ENCODE data around the gene DDX39B. TPM values are rescaled to one million over a fixed set of nuclear protein-coding genes. Genes with fewer than 3 reads are reported as not detected.
A peak's percentile ranks its signal among the peaks of the same experiment; 100 is the strongest.

DDX39B gene
- total and polyA plus RNA-seq, 5 donors from 2014 or later = 105 to 603 (median 111) TPM

DNA sequence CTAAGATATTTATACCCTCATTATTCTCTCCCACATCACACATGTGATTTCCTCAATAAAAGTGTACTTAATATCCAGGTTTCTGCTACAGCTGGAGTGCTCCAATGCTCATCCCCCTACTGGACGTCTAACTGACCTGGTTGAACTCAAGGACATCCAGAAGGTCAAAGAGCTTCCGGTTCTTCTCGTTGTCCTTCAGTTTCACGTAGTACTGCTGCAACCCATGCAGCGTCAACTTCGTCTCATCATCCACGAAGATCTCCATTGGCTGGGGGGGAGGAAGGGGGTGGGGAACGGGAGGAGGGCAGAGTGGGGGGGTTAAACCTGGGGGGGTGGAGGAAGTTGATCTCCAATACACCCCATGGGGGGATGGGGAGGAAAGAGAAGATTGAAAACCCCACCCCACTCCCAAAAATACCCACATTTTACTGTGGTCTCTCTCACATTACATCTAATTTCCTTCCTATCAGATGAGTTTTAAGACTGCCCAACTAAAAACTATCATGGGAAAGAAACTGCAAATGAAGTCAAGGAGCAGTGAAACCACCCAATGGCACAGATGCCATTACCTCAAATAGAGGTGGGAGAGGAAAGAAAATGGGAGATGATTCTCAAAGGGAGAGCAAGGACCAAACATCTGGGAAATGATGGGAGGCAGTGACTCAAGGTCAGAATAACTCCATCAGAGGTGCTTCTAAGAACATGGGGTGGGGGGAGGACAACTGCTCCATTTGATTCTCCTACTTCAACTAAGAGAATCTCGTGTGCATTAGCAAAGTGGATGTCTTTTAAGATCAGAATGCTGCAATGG, 9.0 kb downstream of the DDX39B start:
- Mint-ChIP-seq H3K27ac (peak overlapping the region in 1 of 3 donors; percentile 68), H3K4me3 (peak overlapping the region in 2 of 4 donors; percentile 10 to 17)

DNA sequence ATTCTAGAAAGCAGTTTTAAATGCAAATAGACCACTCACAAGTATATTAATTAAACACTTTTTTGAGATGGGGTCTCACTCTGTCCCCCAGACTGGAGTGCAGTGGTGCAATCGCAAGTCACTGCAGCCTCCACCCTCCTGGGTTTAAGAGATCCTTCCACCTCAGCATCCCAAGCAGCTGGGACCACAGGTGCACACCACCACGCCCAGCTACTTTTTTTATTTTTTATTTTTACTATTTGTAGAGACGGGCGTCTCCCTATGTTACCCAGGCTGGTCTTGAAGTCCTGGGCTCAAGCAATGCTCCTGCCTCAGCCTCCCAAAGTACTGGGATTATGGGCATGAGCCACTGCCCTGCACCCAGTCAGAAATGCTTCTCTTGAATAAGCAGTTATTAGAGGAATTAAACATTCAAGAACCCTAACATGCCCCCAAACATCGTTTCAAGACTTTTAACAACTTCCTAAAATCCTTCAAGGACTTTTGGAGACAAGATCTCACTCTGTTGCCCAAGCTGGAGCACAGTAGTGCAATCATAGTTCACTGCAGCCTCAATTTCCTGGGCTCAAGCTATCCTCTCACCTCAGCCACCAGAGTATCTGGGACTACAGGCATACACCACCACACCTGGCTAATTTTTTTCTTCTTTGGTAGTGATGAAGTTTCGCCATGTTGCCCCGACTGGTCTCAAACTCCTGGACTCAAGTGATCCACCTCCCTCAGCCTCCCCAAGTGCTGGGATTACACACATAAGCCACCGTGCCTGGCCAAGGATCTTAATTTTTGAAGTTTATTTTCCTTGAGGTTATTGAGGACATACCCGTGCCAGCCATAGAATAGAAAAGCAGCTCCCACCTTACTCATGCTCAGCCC, 9.8 kb downstream of the DDX39B start:
- ATAC-seq (ENCODE audit: low read depth in 2 of 2) = no peak
- no peak overlapping the region for H3K4me3 ChIP-seq (ENCODE audit: low read depth, low read length)
- H3K9me3 ChIP-seq (ENCODE audit: control insufficient read depth in 2 of 2, low read length in 2 of 2) = no peaks in the 10 kb centered on the region
- no peaks in the 10 kb centered on the region for H3K27me3 ChIP-seq (ENCODE audit: control insufficient read depth, insufficient read depth, low read length)
- Mint-ChIP-seq H3K9me3 (no peaks in the 10 kb centered on the region), H3K4me3 (no peak overlapping the region), H3K36me3 (peaks cover 44% of the 10 kb centered on the region), H3K4me1 (peaks cover 7 to 41% (median 24%) of the 10 kb centered on the region in 4 donors), H3K27me3 (no peaks in the 10 kb centered on the region), H3K27ac (no peak overlapping the region)
- H3K27ac ChIP-seq (ENCODE audit: insufficient read depth, low read length, poor library complexity, severe bottlenecking) = no peak overlapping the region
- no peaks in the 10 kb centered on the region for H3K4me1 ChIP-seq (ENCODE audit: control insufficient read depth, insufficient read depth, low read length, poor library complexity, severe bottlenecking)
- peaks cover 71% of the 10 kb centered on the region for H3K36me3 ChIP-seq (ENCODE audit: control insufficient read depth, insufficient read depth, low read length)
- DNase-seq = no peak

More for the DNA sequence above, 9.0 kb downstream of the DDX39B start:
- no peak for ATAC-seq (ENCODE audit: low read depth in 2 of 2)
- Histone ChIP-seq H3K27ac (ENCODE audit: insufficient read depth, low read length, poor library complexity, severe bottlenecking) (no peak overlapping the region), H3K4me1 (ENCODE audit: control insufficient read depth, insufficient read depth, low read length, poor library complexity, severe bottlenecking) (peaks cover 6% of the 10 kb centered on the region), H3K9me3 (ENCODE audit: control insufficient read depth in 2 of 2, low read length in 2 of 2) (no peaks in the 10 kb centered on the region), H3K4me3 (ENCODE audit: low read depth, low read length) (no peak overlapping the region), H3K36me3 (ENCODE audit: control insufficient read depth, insufficient read depth, low read length) (peaks cover 79% of the 10 kb centered on the region), H3K27me3 (ENCODE audit: control insufficient read depth, insufficient read depth, low read length) (no peaks in the 10 kb centered on the region)
- H3K27me3 Mint-ChIP-seq = no peaks in the 10 kb centered on the region
- no peaks in the 10 kb centered on the region for H3K9me3 Mint-ChIP-seq
- H3K4me1 Mint-ChIP-seq = peaks cover 7 to 46% (median 25%) of the 10 kb centered on the region in 4 donors
- H3K36me3 Mint-ChIP-seq = peaks cover 48% of the 10 kb centered on the region
- DNase-seq = no peak

DNA sequence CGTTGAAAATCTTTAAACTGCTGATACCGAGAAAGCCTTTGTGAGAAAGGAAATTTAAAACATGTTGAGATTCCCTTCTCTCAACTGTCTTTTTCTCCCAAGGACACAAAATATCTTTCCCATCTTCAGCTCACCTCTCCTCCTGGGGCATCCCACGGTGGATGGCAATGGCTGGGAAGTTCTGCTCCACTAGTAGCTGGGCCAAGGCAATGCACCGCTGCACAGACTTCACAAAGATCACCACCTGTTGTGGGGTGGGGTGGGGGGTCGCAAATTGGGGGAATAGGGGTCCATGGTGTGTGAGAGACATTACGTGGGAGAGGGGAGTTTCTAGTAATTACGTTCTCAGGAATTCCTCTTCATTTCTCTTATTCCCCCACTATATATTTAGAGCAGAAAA, 10.6 kb downstream of the DDX39B start:
- peaks cover 63% of the 10 kb centered on the region for H3K36me3 ChIP-seq (ENCODE audit: control insufficient read depth, insufficient read depth, low read length)
- H3K9me3 Mint-ChIP-seq = no peaks in the 10 kb centered on the region
- peaks cover 40% of the 10 kb centered on the region for H3K36me3 Mint-ChIP-seq

DNA sequence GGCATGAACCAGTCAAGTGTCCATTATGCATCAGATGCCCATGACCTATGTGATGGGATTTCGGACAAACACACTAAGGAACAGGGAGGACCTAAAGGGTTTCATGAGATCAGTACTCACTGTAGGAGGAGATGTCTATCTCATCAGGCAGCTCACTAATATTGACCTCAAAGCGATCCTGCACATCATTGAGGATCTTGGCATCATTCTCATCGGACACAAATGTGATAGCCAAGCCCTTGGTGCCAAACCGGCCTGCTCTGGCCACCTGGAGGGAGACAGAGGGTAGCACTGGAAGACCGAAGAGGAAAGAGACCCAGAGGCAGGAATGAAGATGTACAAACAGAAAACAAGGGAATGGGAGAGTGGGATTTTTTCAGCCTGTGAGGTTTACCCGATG, 11.1 kb downstream of the DDX39B start:
- Mint-ChIP-seq H3K4me3 (no peak overlapping the region), H3K4me1 (peaks cover 7 to 29% (median 15%) of the 10 kb centered on the region in 4 donors), H3K36me3 (peaks cover 35% of the 10 kb centered on the region), H3K27me3 (no peaks in the 10 kb centered on the region), H3K27ac (peak overlapping the region in 1 of 3 donors; percentile 33), H3K9me3 (no peaks in the 10 kb centered on the region)
- no peaks in the 10 kb centered on the region for H3K9me3 ChIP-seq (ENCODE audit: control insufficient read depth in 2 of 2, low read length in 2 of 2)
- no peak overlapping the region for H3K27ac ChIP-seq (ENCODE audit: insufficient read depth, low read length, poor library complexity, severe bottlenecking)
- H3K4me1 ChIP-seq (ENCODE audit: control insufficient read depth, insufficient read depth, low read length, poor library complexity, severe bottlenecking) = no peaks in the 10 kb centered on the region
- no peak for ATAC-seq (ENCODE audit: low read depth in 2 of 2)
- DNase-seq = no peak
- H3K4me3 ChIP-seq (ENCODE audit: low read depth, low read length) = no peak overlapping the region
- H3K36me3 ChIP-seq (ENCODE audit: control insufficient read depth, insufficient read depth, low read length) = peaks cover 58% of the 10 kb centered on the region
- no peaks in the 10 kb centered on the region for H3K27me3 ChIP-seq (ENCODE audit: control insufficient read depth, insufficient read depth, low read length)

More for the DNA sequence above, 10.6 kb downstream of the DDX39B start:
- ATAC-seq (ENCODE audit: low read depth in 2 of 2) = no peak
- H3K4me1 Mint-ChIP-seq = peaks cover 7 to 34% (median 20%) of the 10 kb centered on the region in 4 donors
- no peak overlapping the region for H3K4me3 ChIP-seq (ENCODE audit: low read depth, low read length)
- H3K27me3 ChIP-seq (ENCODE audit: control insufficient read depth, insufficient read depth, low read length) = no peaks in the 10 kb centered on the region
- H3K27ac Mint-ChIP-seq = no peak overlapping the region
- no peak overlapping the region for H3K27ac ChIP-seq (ENCODE audit: insufficient read depth, low read length, poor library complexity, severe bottlenecking)
- H3K9me3 ChIP-seq (ENCODE audit: control insufficient read depth in 2 of 2, low read length in 2 of 2) = no peaks in the 10 kb centered on the region
- H3K4me1 ChIP-seq (ENCODE audit: control insufficient read depth, insufficient read depth, low read length, poor library complexity, severe bottlenecking) = no peaks in the 10 kb centered on the region
- H3K4me3 Mint-ChIP-seq = no peak overlapping the region
- DNase-seq = no peak
- no peaks in the 10 kb centered on the region for H3K27me3 Mint-ChIP-seq

DNA sequence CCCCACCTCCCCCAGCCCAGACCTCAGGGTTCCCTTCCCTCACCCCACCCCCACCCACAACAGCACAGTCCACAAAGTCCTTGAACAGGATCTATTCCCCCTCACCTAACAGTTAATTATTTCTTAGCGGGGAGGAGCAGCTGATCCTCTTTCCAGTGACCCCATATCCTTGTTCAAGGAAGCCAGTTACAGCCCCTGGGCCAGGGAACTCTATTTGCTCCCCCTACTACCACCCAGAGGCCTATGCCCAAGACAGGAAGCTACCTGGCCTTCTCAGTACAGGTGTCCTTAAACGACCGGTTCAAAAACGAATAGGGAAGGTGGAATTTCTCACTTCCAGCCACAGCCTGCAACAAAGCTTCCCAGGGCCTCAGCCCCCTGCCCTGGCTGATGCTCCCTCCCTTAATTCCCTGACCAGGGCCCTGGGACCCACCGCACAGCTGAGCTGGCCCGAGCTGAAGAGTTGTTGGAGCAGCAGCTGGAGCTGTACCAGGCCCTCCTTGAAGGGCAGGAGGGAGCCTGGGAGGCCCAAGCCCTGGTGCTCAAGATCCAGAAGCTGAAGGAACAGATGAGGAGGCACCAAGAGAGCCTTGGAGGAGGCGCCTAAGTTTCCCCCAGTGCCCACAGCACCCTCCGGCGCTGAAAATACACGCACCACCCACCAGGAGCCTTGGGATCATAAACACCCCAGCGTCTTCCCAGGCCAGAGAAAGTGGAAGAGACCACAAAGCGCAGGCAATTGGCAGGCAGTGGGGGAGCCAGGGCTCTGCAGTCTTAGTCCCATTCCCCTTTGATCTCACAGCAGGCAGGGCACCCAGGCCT, 12.3 kb downstream of the DDX39B start:
- Histone ChIP-seq H3K36me3 (ENCODE audit: control insufficient read depth, insufficient read depth, low read length) (peaks cover 47% of the 10 kb centered on the region), H3K4me1 (ENCODE audit: control insufficient read depth, insufficient read depth, low read length, poor library complexity, severe bottlenecking) (no peaks in the 10 kb centered on the region), H3K27me3 (ENCODE audit: control insufficient read depth, insufficient read depth, low read length) (no peaks in the 10 kb centered on the region), H3K27ac (ENCODE audit: insufficient read depth, low read length, poor library complexity, severe bottlenecking) (no peak overlapping the region), H3K4me3 (ENCODE audit: low read depth, low read length) (no peak overlapping the region), H3K9me3 (ENCODE audit: control insufficient read depth in 2 of 2, low read length in 2 of 2) (no peaks in the 10 kb centered on the region)
- DNase-seq (no peak), ATAC-seq (ENCODE audit: low read depth in 2 of 2) (no peak)
- H3K36me3 Mint-ChIP-seq = peaks cover 24% of the 10 kb centered on the region
- H3K9me3 Mint-ChIP-seq = no peaks in the 10 kb centered on the region
- H3K27me3 Mint-ChIP-seq = no peaks in the 10 kb centered on the region
- no peak overlapping the region for H3K27ac Mint-ChIP-seq
- H3K4me3 Mint-ChIP-seq = no peak overlapping the region
- peaks cover 7 to 24% (median 11%) of the 10 kb centered on the region in 4 donors for H3K4me1 Mint-ChIP-seq

DNA sequence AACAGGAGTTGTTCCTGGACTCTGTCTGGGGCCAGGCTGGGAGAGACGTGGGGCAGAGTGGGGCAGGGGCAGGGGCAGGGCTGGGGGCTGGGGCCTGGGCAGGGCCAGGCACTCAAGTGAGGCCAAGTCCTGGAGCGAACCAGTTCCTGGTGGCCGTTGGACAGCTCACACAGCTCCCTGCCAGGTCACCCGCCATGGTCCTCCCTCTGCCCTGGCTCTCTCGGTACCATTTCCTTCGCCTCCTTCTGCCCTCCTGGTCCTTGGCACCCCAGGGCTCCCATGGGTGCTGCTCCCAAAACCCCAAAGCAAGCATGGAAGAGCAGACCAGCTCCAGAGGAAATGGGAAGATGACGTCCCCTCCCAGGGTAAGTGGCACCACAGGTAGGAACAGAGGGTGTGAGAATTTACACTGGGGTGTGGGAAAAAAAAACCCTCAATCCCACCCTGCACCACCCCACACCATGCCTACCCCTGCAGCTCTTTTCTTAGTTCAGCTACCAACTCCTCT, 12.9 kb downstream of the DDX39B start, which contains the start of gene MCCD1:
MCCD1 (plus strand) TSS at position 142 of the 508 bp plus-strand sequence; CDS start at position 195, 53 bp downstream.
- DNase-seq (no peak), ATAC-seq (ENCODE audit: low read depth in 2 of 2) (peak; percentile 4 to 22)
- Histone ChIP-seq H3K27ac (ENCODE audit: insufficient read depth, low read length, poor library complexity, severe bottlenecking) (no peak within 1 kb of the TSS), H3K9me3 (ENCODE audit: control insufficient read depth in 2 of 2, low read length in 2 of 2) (no peaks in the 10 kb centered on the region), H3K36me3 (ENCODE audit: control insufficient read depth, insufficient read depth, low read length) (peaks cover 40% of the 10 kb centered on the region), H3K4me3 (ENCODE audit: low read depth, low read length) (no peak within 1 kb of the TSS), H3K4me1 (ENCODE audit: control insufficient read depth, insufficient read depth, low read length, poor library complexity, severe bottlenecking) (no peaks in the 10 kb centered on the region), H3K27me3 (ENCODE audit: control insufficient read depth, insufficient read depth, low read length) (no peaks in the 10 kb centered on the region)
- Mint-ChIP-seq H3K4me3 (no peak within 1 kb of the TSS), H3K27me3 (no peaks in the 10 kb centered on the region), H3K4me1 (peaks cover 7 to 20% (median 11%) of the 10 kb centered on the region in 4 donors), H3K36me3 (peaks cover 21% of the 10 kb centered on the region), H3K27ac (peak within 1 kb of the TSS in 2 of 3 donors; percentile 26 to 65), H3K9me3 (no peaks in the 10 kb centered on the region)

DNA sequence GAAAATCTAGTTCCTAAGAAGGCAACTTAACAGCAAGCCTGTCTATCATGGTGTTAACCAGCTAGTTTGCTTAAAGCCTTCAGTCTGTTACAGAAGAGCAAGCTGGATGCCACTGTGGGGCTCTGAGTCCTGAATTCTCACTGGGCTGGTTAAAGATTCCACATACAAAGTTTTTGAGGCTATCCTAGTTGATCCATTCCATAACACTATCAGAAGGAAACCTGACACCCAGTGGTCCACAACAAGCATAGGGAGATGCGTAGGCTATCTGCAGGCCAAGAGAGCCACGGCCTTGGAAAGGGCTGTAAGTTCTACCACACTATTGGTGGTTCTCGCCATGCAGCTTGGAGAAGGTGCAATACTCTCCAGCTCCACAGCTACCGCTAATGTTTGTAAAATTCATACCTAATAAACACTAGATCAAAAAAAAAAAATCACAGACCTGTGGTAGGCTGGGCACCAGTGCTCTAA, 13.5 kb downstream of the DDX39B start:
- H3K27me3 Mint-ChIP-seq = no peaks in the 10 kb centered on the region
- Histone ChIP-seq H3K9me3 (ENCODE audit: control insufficient read depth in 2 of 2, low read length in 2 of 2) (no peaks in the 10 kb centered on the region), H3K36me3 (ENCODE audit: control insufficient read depth, insufficient read depth, low read length) (peaks cover 35% of the 10 kb centered on the region), H3K4me1 (ENCODE audit: control insufficient read depth, insufficient read depth, low read length, poor library complexity, severe bottlenecking) (no peaks in the 10 kb centered on the region), H3K27ac (ENCODE audit: insufficient read depth, low read length, poor library complexity, severe bottlenecking) (no peak overlapping the region), H3K4me3 (ENCODE audit: low read depth, low read length) (no peak overlapping the region), H3K27me3 (ENCODE audit: control insufficient read depth, insufficient read depth, low read length) (no peaks in the 10 kb centered on the region)
- peaks cover 17% of the 10 kb centered on the region for H3K36me3 Mint-ChIP-seq
- peaks cover 4 to 19% (median 8%) of the 10 kb centered on the region in 4 donors for H3K4me1 Mint-ChIP-seq
- peak; percentile 15 to 22 for ATAC-seq (ENCODE audit: low read depth in 2 of 2)
- no peaks in the 10 kb centered on the region for H3K9me3 Mint-ChIP-seq
- peak overlapping the region in 2 of 3 donors; percentile 26 to 65 for H3K27ac Mint-ChIP-seq
- no peak overlapping the region for H3K4me3 Mint-ChIP-seq
- no peak for DNase-seq

Measured in CD4-positive, CD25-positive, alpha-beta regulatory T cell (primary cell).